Activated naive CD4-positive, alpha-beta T cell treated with anti-CD3 and anti-CD28 coated beads for 36 hours (primary cell): ENCODE measurements around the gene TRIM44. TPM values are rescaled to one million over a fixed set of nuclear protein-coding genes. Genes with fewer than 3 reads are reported as not detected.
A peak's percentile ranks its signal among the peaks of the same experiment; 100 is the strongest.

Experiments used
- CTCF ChIA-PET: fragments of 350-600 bp; sonication (Branson Sonifier 250); formaldehyde crosslinking; loops from one replicate; lab custom pipeline; 2021; ENCODE audit warnings: antibody characterized with exemption; lab: Charles Lee
- DNase-seq: peaks from one replicate; pipeline ENCODE4 v3.0.0-alpha.2; 2020
- H3K27ac Mint-ChIP-seq: one replicate; pipeline ENCODE4 v1.8.0; 2021; ENCODE audit warnings: mild to moderate bottlenecking, mixed read lengths
- H3K27me3 Mint-ChIP-seq: one replicate; pipeline ENCODE4 v1.8.0; 2021; ENCODE audit warnings: low read depth, mixed read lengths
- H3K36me3 Mint-ChIP-seq: one replicate; pipeline ENCODE4 v1.8.0; 2021; ENCODE audit warnings: low read depth, mixed read lengths
- H3K4me1 Mint-ChIP-seq: one replicate; pipeline ENCODE4 v1.8.0; 2021; ENCODE audit warnings: low read depth, mixed read lengths
- H3K4me3 Mint-ChIP-seq: one replicate; pipeline ENCODE4 v1.8.0; 2021; ENCODE audit warnings: mild to moderate bottlenecking, moderate library complexity, mixed read lengths
- H3K9me3 Mint-ChIP-seq: one replicate; pipeline ENCODE4 v1.8.0; 2021; ENCODE audit warnings: mixed read lengths
- intact Hi-C: fragments of 100-400 bp; cut with micrococcal nuclease; formaldehyde crosslinking; loops from one replicate; pipeline ENCODE4 v1.15.1; 2023
- total RNA-seq, 2 experiments: library from RNA; stranded (reverse); gene quantifications; one replicate each; pipeline ENCODE4 v1.2.3, GENCODE V29; 2021

TRIM44 gene
- total RNA-seq, 2 experiments from 2014 or later: 35.0 to 37.8 TPM

DNA sequence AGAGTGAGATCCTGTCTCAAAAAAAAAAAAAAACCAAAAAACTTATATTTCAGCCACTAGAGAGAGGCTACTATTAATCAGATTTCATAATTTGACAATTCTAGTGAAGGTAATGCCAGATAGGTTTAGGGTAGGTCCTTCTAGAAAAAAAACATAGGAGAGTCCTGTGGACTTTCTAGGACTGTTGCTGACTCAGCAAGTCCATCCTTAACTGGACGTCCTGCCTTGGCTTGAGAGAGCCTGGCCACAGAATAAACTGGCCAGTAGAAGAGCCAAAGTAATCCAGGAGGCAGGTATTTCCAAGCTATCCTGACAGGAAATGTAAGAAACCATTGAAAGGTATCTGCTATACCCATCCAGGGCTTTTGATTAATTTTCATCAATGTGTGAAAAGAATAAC is 64.6 kb downstream of the TRIM44 start:
- CTCF ChIA-PET: interaction anchor here (0.7 kb wide), 1 partner anchor 726 kb away, joined by 3 read pairs; no protein-coding TSS in a partner anchor
- Mint-ChIP-seq H3K9me3 (peaks cover 13% of the 10 kb centered on the region), H3K27ac (no peak overlapping the region), H3K4me3 (no peak overlapping the region), H3K4me1 (peaks cover 8% of the 10 kb centered on the region), H3K27me3 (no peaks in the 10 kb centered on the region), H3K36me3 (peaks cover 51% of the 10 kb centered on the region)
- no peak for DNase-seq
- intact Hi-C loops: no loop called here

DNA sequence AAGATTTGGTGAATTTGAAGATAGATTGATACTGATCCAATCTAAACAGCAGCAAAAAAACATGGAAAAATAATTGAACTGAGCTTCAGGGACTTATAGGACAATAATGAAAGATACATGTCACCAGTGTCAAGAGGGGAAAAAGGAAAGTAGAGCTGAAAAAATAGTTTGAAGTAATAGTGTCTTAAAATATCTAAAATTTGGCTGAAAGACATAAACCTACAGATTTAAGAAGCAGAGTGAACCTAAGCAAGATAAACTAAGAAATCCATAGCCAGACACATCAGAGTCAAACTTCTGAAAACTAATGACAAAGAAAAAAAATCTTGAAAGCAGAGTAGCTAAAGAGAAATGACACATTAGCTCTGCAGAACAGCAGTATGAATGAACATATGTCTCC is 67.7 kb downstream of the TRIM44 start:
- Mint-ChIP-seq H3K27me3 (no peaks in the 10 kb centered on the region), H3K36me3 (peaks cover 63% of the 10 kb centered on the region), H3K9me3 (peaks cover 13% of the 10 kb centered on the region), H3K27ac (no peak overlapping the region), H3K4me1 (peaks cover 10% of the 10 kb centered on the region), H3K4me3 (no peak overlapping the region)
- CTCF ChIA-PET: interaction anchor here (0.7 kb wide), 1 partner anchor 10 kb away, joined by 3 read pairs; no protein-coding TSS in a partner anchor
- intact Hi-C loops: no loop called here
- no peak for DNase-seq

DNA sequence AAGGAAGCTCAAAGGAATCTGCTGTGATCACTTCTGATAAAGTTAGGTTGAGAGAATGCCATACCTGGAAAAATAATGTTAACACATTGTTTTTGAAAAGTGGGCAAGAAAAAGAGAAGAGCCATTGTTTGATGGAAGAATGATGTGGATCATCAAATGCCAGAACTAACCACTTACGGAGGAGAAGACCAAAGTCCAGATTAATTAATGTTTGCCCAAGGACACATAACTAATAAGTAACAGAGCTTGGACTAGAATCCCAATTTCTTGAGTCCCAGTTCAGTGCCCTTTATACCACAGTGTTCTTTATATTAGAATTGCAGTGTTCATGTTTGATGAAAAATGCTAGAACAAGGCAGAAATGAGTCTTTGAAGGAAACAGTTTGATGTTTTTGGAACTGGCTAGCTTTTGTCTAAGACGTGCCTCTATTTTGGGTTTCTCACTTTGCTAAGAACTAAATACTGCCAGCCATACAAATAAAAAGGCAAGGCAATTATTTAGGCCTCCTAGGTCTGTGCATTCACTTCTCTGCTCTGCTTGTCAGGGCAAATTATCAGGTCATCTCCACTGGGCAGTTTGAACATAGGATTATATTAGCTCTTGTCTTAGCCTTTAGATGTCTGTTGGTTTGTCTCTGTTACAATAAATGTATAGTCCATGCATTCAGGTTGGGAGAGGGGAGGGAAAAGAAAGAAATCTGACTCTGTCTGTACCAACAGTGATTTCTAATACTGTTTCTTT is 72.3 kb downstream of the TRIM44 start:
- H3K36me3 Mint-ChIP-seq: peaks cover 49% of the 10 kb centered on the region
- CTCF ChIA-PET: no interaction called here
- no peaks in the 10 kb centered on the region for H3K27me3 Mint-ChIP-seq
- H3K9me3 Mint-ChIP-seq: peaks cover 6% of the 10 kb centered on the region
- peaks cover 21% of the 10 kb centered on the region for H3K4me1 Mint-ChIP-seq
- no peak for DNase-seq
- intact Hi-C loops: no loop called here
- no peak overlapping the region for H3K27ac Mint-ChIP-seq
- no peak overlapping the region for H3K4me3 Mint-ChIP-seq

DNA sequence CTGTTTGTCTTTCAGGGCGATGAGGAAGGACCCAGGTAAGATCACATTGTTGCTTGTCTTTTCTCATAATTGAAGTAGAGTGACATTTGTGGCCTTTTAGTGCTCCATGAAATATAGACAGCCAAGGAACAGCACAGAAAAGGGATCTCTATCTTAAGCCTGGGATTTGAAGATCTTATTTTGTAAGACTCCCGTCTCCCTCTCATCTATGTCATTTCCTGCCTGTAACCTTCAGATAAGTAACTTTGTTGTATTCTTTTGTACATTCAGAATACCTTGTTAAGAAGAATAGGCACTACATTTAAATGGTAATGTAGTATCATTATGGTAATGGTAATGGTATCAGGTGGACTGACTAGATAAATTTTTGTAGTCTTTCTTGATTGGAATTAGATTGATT is 72.8 kb downstream of the TRIM44 start:
- intact Hi-C loops: no loop called here
- no peak overlapping the region for H3K4me3 Mint-ChIP-seq
- H3K27me3 Mint-ChIP-seq: no peaks in the 10 kb centered on the region
- CTCF ChIA-PET: no interaction called here
- no peak overlapping the region for H3K27ac Mint-ChIP-seq
- no peak for DNase-seq
- H3K9me3 Mint-ChIP-seq: peaks cover 2% of the 10 kb centered on the region
- H3K36me3 Mint-ChIP-seq: peaks cover 45% of the 10 kb centered on the region
- H3K4me1 Mint-ChIP-seq: peaks cover 25% of the 10 kb centered on the region

DNA sequence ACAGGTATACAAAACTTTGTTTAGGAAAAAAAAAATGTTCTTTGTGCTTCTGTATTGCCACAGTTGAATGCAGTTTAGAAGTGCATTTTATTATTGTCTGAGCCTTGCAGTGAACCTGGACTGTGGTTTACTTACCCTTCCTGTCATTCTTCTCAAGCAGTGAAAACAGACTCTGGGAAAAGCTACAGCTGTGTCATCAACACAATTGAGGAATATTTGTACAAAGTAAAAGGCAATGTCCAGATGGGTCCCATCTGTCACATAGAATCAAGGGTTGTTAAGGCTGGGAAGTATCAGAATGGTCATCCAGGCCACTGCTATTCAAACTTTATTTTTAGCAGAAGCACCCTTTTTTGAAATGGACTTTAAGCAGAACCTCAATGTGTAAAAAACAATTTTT is 73.3 kb downstream of the TRIM44 start:
- intact Hi-C loops: no loop called here
- H3K27me3 Mint-ChIP-seq: no peaks in the 10 kb centered on the region
- no peak for DNase-seq
- no peak overlapping the region for H3K4me3 Mint-ChIP-seq
- peaks cover 44% of the 10 kb centered on the region for H3K36me3 Mint-ChIP-seq
- CTCF ChIA-PET: no interaction called here
- H3K27ac Mint-ChIP-seq: no peak overlapping the region
- H3K4me1 Mint-ChIP-seq: peaks cover 30% of the 10 kb centered on the region
- peaks cover 2% of the 10 kb centered on the region for H3K9me3 Mint-ChIP-seq

DNA sequence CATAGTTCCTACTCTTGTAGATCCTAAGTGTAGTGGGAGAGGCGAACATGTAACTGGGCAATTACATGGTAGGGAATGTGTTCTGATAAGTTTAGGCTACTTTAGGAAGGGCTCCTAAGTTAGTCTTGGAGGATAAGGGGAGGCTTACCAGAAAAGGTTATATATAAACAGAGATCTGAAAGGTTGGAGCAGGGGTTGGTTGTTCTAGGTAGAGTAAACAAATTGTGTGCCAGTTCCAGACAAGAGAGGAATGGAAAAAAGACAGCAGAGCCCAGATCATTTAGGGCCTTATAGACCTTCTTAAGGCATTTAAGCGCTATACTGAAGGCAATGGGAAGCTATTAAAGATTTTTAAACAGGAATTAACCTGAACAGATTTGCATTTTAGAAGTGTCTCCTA is 74.4 kb downstream of the TRIM44 start:
- CTCF ChIA-PET: no interaction called here
- intact Hi-C loops: no loop called here

DNA sequence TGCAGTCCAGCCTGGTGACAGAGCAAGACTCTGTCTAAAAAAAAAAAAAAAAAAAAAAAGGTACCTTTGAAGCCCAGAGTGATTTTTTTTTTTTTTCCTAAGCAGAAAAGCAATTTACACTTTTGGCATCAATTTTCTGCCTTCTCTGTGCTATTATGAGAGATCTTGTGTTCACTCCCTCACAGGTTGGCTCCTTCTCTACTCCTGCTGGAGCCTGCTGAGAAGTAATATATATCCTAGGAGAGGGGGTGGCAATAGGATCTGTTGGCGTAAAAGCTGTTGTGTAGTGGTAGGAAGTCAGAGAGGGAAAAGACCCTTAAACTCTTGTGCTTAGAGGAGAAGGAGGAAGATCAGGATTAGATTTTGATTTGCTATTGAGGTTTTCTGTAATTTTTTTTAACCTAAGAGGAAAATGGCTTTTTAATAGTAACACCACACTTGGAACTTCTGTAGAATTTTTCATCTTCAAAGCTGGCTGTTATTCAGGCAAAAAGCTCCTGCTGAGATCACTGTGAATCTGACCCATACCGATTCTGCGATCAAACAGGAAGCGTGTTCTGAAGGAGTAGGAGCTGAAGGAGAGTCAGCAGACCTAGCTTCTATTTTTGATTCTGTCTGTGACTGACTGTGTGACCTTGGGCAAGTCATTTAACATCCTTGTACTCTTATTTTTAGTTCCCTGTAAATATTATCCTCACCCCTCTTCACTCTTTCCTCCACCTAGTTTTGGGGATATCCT is 77.7 kb downstream of the TRIM44 start:
- H3K36me3 Mint-ChIP-seq: peaks cover 39% of the 10 kb centered on the region
- intact Hi-C loops: loop anchor here (5.0 kb wide), 1 partner anchor 42 kb away; no protein-coding TSS in a partner anchor

More for the DNA sequence above, 74.4 kb downstream of the TRIM44 start:
- no peak for DNase-seq
- Mint-ChIP-seq H3K36me3 (peaks cover 41% of the 10 kb centered on the region), H3K27ac (no peak overlapping the region), H3K4me3 (no peak overlapping the region), H3K4me1 (peaks cover 34% of the 10 kb centered on the region), H3K9me3 (no peaks in the 10 kb centered on the region), H3K27me3 (no peaks in the 10 kb centered on the region)

DNA sequence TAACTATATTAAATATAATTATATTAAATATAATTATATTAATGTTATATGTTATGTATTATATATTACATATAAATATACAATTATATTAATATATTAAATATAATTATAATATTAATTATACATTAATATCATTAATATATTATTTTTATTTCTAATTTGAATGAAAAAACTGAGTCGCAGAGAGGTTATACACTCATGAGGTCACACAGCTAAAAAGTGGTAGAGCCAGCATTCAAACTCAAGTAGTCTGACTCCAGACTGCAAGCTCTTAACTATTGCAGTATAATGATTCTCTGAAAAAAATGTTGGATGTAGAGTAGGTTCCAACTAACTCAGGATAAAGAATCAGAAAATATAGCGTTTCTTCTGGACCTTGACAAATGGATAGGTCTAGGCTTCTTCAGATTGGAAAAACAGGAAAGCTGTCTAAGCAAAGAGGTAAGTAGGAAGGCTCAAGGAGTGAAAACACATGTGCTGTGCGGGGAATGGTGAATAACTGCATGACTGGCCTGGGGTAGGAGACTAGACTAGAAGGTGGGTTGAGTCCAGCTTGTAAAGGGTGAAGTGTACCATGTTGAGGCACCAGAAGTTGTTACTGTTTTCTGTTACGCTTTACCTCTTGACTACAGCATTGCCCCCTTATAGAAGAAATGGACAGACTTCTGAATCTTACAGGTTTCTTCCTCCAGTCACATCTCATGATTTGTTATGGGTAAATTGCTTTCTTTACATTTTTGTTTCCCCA is 80.3 kb downstream of the TRIM44 start:
- H3K9me3 Mint-ChIP-seq: no peaks in the 10 kb centered on the region
- no peak overlapping the region for H3K4me3 Mint-ChIP-seq
- no peak overlapping the region for H3K27ac Mint-ChIP-seq
- H3K4me1 Mint-ChIP-seq: peaks cover 30% of the 10 kb centered on the region
- CTCF ChIA-PET: no interaction called here
- no peaks in the 10 kb centered on the region for H3K27me3 Mint-ChIP-seq
- DNase-seq: no peak
- intact Hi-C loops: loop anchor here (5.0 kb wide), 1 partner anchor 39 kb away; no protein-coding TSS in a partner anchor
- H3K36me3 Mint-ChIP-seq: peaks cover 34% of the 10 kb centered on the region

More for the DNA sequence above, 77.7 kb downstream of the TRIM44 start:
- Mint-ChIP-seq H3K4me3 (no peak overlapping the region), H3K27me3 (no peaks in the 10 kb centered on the region), H3K9me3 (no peaks in the 10 kb centered on the region), H3K27ac (no peak overlapping the region), H3K4me1 (peaks cover 25% of the 10 kb centered on the region)
- CTCF ChIA-PET: interaction anchor here (0.7 to 1.0 kb wide), 3 partner anchors 10 to 748 kb away, joined by 3 read pairs; no protein-coding TSS in a partner anchor
- DNase-seq: peak; percentile 15

DNA sequence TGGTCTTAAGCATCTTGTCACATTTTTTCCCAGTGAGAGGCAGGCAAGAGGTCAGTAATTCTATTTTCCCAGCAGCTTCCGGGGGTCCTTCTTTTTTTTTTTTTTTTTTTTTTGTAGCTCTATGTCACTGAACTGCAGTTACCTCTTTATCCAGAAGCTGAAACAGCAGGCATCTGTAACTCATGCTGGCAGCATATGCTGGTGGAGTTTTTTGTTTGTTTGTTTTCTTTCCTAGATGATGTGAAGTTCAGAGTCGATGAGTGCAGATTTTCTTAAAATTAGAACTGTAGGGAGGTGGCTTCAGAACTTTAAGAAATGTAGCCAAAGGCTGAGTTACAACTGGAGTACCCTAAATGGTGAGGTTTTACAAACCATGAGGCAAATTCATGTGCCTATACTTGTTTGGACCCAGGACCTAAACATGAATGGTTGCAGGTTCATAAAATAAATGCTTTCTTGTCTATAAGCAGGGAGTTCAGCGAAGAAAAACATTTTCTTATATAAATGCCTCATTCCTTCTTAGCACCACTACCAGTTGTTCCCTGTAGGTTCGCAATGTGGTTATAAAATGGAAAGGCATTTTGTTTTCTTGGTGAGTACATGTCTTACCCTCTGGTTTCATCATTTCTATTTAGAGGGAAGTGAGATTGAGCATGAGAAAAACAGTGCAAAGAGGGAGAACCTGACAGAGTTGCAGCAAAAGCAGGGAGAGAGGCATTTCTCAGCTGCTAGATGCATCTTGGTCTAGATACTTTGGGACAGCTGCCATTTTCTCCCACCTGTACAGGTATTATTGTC is 84.0 kb downstream of the TRIM44 start:
- DNase-seq: no peak
- Mint-ChIP-seq H3K36me3 (peaks cover 24% of the 10 kb centered on the region), H3K27me3 (no peaks in the 10 kb centered on the region), H3K4me1 (peaks cover 10% of the 10 kb centered on the region), H3K4me3 (no peak overlapping the region), H3K27ac (no peak overlapping the region), H3K9me3 (no peaks in the 10 kb centered on the region)
- intact Hi-C loops: no loop called here
- CTCF ChIA-PET: no interaction called here

DNA sequence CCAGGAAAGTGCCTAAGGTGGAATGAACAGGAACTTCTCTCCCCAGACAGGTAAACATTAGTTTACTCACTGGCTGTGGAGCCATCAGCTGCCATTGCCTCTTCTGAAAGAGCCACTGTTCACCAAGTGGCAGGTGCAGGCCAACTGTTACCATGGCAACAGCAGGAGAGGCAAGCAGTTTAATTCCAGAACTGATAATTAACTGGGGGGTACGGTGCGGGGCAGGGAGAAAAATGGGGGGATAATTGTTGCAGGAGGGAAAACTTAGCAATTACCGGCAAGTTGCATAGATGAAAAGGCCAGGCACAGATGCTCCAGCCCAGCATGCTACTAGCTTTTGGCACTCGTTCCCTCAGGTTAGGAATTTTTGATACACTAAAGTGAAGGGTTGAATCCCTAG is 85.1 kb downstream of the TRIM44 start:
- intact Hi-C loops: no loop called here
- DNase-seq: no peak
- Mint-ChIP-seq H3K36me3 (peaks cover 30% of the 10 kb centered on the region), H3K27me3 (no peaks in the 10 kb centered on the region), H3K27ac (no peak overlapping the region), H3K4me1 (peaks cover 10% of the 10 kb centered on the region), H3K4me3 (no peak overlapping the region), H3K9me3 (no peaks in the 10 kb centered on the region)
- CTCF ChIA-PET: no interaction called here

DNA sequence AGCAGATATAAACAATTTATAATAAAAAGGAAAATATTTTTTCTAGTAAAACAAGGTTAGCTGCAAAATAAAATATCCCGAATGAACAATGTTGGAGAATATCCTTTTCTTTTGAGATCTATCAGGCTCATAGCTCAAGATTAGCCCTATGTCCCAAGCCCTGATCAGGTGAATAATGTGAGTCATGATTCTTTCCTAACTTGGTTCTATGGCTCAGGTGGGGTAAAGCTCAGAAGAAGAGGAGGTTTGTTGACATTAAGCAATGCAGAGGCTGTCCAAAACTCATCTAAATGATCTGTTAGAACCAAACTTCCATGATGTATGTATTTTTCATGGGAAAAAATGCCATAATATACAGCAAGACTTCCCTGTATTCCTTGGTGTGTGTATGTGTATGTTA is 86.1 kb downstream of the TRIM44 start:
- no peaks in the 10 kb centered on the region for H3K27me3 Mint-ChIP-seq
- H3K36me3 Mint-ChIP-seq: peaks cover 32% of the 10 kb centered on the region
- no peak overlapping the region for H3K4me3 Mint-ChIP-seq
- DNase-seq: no peak
- H3K4me1 Mint-ChIP-seq: peaks cover 10% of the 10 kb centered on the region
- no peak overlapping the region for H3K27ac Mint-ChIP-seq
- CTCF ChIA-PET: interaction anchor here (0.6 kb wide), 1 partner anchor 69 kb away, joined by 3 read pairs; no protein-coding TSS in a partner anchor
- no peaks in the 10 kb centered on the region for H3K9me3 Mint-ChIP-seq
- intact Hi-C loops: no loop called here
